GM12874 (cell line): ENCODE results near the gene ZC3H8.

Experiments
- TF ChIP-seq, protein P1 (sequence below): IDR thresholded peaks from 2 replicates; pipeline ENCODE4 v1.5.1; 2011; ENCODE audit warnings: low read depth, mild to moderate bottlenecking, control low read depth, low read length, moderate library complexity; ENCODE audit not compliant: insufficient read depth

Gene ZC3H8

DNA sequence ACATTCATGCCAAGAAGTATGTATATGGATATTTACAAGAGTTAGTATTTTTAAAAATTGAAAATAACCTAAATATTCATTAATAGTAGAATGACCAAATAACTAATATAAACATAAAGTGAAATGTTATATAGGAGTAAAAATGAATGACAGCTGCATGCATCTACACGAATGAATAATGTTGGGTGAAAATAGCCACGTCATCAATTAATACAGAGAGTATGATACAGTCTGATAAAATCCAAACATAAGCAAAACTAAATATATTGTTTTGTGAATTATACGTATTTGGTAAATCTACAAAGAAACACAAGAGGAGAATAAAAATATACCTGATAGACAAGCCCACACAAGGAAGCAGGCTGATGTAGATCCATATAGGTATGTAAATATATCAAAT, 24.5 kb downstream of the ZC3H8 start:
- TF ChIP-seq, protein P1, sequence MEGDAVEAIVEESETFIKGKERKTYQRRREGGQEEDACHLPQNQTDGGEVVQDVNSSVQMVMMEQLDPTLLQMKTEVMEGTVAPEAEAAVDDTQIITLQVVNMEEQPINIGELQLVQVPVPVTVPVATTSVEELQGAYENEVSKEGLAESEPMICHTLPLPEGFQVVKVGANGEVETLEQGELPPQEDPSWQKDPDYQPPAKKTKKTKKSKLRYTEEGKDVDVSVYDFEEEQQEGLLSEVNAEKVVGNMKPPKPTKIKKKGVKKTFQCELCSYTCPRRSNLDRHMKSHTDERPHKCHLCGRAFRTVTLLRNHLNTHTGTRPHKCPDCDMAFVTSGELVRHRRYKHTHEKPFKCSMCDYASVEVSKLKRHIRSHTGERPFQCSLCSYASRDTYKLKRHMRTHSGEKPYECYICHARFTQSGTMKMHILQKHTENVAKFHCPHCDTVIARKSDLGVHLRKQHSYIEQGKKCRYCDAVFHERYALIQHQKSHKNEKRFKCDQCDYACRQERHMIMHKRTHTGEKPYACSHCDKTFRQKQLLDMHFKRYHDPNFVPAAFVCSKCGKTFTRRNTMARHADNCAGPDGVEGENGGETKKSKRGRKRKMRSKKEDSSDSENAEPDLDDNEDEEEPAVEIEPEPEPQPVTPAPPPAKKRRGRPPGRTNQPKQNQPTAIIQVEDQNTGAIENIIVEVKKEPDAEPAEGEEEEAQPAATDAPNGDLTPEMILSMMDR, result no peak

DNA sequence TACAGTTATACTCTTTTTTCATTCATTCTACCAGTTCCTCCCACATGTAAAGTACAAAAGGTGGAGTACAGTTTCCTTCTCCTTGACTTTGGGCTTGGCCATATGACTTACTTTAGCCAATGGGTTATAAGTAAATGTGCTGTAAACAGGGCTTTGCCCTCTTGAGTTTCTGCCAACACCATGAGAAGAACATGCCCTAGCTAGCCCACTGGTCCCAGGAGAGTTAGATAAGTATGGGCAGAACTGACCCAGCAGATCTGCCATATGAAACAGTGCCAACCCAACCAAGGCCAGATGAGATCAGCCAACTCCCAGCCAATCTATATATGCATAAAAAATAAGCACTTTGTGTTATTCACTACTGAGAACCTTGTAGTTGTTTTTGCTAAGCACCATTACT, 25.5 kb downstream of the ZC3H8 start:
- TF ChIP-seq, protein P1, result no peak

DNA sequence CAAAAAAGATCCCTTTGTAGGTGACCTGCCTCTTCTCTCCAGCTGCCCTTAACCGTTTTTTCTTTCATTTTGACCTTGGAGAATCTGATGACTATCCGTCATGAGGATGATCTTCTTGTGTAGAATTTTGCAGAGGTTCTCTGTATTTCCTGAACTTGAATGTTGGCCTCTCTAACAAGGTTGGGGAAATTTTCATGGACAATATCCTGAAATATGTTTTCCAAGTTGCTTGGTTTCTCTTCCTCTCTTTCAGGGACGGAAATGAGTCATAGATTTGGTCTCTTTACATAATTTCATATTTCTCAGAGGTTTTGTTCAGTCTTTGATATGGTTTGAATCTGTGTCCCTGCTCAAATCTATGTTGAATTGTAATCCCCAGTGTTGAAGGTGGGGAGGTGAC, 34.0 kb downstream of the ZC3H8 start:
- TF ChIP-seq, protein P1, result no peak

DNA sequence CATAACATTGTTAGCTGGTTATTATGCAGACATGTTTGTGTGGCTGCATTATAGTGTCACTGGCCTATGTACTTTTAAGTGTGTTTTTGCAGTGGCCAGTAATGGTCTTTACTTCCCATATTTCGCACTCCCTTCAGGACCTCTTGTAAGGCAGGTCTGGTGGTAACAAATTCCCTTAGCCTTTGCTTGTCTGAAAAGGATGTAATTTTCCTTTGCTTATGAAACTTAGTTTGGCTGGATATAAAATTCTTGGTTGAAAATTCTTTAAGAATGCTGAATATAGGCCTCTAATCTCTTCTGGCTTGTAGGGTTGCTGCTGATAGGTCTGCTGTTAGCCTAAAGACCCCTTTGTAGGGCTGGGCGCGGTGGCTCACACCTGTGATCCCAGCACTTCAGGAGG, 34.7 kb downstream of the ZC3H8 start:
- TF ChIP-seq, protein P1, result no peak

DNA sequence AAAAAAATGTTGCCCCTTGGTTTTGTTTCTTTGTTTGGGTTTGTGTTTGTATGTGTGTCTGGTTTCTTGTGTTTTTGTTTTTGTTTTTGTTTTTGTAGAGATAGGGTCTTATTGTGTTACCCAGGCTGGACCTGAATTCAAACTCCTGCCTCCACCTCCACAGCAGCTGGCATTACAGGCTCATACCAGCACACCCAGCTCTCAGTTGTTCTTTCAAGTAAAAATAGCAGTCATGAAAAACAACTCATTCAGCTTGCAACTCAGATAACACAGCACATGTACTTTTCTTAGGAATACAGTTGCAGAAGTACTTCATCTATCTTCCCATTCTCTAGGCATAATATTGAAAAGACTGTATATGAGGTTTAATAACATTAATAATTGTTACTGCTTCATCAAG, 37.0 kb downstream of the ZC3H8 start:
- TF ChIP-seq, protein P1, result no peak

DNA sequence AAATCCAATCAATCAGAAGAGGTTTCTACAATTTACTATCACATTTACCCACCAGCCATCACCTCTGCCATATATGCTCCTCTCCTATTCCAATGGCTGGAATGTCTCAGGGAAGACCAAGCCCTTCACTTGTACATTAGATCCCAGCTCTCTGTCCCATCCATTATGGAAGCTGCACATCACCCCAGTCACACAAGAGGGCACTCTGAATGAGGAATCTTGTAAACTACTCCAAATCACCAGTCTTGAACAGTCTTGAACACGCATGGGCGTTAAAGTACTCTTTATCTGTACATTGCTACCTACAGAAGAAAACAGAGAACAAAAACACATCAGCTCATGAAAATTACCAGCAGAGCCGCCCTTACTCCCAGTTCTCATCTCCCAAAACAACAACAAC, 38.7 kb downstream of the ZC3H8 start:
- TF ChIP-seq, protein P1, result no peak

DNA sequence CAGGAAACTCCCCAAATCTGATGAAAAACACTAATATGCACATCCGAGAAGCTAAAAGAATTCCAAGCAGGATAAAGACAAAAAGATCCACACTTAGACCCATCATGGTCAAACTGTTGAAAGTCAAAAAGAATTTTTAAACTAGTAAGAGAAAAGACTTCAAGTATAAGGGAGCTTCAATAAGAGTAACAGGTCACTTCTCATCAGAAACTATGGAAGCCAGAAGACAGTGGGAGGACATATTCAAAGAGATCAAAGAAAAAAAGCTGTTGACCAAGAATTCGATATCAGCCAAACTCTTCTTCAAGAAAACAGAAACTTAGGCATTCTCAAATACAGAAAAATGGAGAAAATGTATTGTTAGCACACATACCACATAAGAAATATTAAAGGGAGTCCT, 50.4 kb downstream of the ZC3H8 start:
- TF ChIP-seq, protein P1, result no peak
